ENCODE results near the gene PAQR9.
"Not testable (repeated sequence)": the region's sequence is repeated elsewhere in the genome, so short reads cannot be mapped to it uniquely, and the experiment has no call there.

The PAQR9 gene, protein sequence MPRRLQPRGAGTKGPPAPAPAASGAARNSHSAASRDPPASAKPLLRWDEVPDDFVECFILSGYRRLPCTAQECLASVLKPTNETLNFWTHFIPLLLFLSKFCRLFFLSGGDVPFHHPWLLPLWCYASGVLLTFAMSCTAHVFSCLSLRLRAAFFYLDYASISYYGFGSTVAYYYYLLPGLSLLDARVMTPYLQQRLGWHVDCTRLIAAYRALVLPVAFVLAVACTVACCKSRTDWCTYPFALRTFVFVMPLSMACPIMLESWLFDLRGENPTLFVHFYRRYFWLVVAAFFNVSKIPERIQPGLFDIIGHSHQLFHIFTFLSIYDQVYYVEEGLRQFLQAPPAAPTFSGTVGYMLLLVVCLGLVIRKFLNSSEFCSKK

DNA sequence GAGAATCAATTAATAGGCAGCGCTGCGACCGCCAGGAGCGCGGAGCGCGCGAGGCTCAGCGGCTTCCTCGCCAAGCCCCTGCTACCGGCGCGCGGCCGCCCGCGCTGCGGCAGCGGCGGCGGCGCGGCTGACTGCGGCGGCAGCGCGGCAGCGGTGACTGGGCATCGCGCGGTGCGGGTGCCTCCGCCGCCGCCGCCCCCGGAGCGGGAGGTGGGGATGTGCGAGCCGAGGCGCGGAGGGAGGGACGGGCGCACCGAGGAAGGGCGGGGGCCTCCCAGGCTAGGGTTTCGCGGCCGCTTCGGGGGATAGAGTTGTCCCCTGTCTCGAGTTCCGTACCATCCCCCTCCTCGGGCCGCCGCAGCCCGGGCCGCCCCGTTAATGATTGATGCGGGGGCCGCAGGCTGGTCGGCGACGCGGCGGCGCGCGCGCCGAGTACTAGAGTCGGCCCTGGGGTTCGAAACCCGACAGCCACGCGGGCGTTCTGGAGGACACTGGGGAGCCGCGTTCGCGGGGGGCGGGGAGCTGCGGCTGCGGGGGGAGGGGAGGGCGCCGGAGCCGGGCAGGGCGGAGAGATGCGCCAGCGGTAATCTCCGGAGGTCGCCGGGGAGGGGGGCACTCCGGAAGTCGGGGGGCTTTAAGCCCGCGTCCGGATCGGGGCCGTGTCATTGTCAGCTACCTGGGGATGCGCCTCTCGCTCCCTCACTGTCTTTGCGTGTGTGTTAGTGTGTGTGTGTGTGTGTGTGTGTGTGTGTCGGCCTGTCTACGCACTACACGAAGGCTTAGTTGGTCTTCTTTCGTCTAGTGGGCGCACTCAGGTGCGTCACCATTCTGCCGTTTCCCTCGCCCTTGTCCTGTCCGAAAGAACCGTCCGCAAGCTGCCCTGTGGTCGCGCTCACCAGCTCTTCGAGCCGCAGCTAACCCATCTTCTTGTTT is at the start of gene PAQR9:
PAQR9 (minus strand) TSS at position 159 of the 933 bp plus-strand sequence. CDS start 338 bp downstream, outside the sequence.
- no peak for DNase-seq (ENCODE audit: low read depth in 2 of 2)

DNA sequence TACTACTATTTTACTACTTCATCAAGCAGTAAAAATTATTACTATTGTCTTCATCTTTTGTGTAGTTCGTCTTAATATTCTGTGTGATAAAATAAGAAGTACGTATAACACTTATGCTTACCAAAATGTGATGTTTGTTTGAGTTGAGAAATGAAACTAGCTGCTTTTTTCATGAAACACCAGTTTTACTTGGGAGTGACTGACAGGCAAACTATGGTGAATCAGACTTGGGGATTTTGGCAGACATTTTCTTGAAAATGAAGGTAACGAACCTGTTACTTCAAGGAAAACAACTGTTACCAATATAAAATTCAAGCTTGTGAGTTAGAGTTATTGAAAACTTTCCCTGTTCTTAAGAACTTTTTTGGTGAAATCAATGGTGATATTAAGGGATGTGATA is 48.2 kb upstream of the PAQR9 start:
- DNase-seq (ENCODE audit: low read depth in 2 of 2): no peak

DNA sequence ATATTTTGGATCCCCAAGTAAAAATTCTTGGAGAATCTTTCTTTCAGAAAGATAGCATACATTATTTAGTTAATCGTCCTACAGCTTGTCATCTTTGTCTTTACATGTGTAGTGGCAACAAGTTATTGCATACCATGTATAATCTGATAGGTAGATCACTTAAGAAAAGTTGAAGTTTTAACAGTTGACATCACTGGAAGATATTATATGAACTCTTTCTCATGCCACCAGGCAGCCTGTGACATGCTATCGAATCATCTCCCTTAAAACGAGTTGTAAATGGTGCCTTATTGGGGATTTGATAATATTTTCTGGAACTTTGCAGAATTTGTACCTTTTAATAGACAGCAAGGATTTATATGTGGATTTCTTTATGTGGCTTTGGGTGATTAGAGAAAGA is 46.5 kb upstream of the PAQR9 start:
- no peak for DNase-seq (ENCODE audit: low read depth in 2 of 2)

DNA sequence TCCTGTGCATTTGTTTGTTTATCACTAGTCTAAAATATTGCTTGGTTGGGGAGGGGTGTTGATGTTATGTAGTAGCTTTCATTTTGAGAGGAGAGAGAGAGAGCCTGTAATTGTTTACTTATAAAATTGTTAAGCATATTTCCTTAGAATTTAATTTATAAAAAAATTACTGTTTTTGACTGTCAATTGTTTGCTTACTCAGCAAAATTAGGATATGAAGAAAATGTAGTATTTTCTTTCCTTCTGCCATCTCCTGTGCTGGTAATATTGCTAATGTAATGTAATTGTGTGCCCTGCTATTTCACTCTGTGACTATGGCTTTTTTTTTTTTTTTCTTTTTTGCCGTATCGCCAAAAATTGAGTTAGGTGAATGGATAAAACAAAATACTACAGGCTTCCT is 41.3 kb upstream of the PAQR9 start:
- no peak for DNase-seq (ENCODE audit: low read depth in 2 of 2)

DNA sequence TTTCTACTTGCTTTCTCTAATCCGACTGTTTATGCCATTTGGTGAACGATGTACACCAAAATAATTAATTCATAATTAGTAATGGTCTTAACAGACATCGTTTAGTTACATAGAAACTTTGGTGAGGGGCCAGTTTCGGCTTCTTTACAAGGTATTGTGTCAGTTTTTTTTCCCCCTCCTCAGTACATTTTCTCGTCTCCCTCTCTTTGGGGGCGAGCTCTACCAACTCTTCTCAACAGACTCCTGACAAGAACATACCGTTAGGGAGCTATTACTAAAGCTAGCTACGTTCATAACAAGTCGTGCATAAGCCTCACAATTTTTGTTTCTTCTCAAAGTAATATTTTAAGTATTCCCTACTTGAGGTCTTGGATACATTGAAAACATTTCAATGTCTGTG is 39.3 kb upstream of the PAQR9 start:
- DNase-seq (ENCODE audit: low read depth in 2 of 2): no peak

DNA sequence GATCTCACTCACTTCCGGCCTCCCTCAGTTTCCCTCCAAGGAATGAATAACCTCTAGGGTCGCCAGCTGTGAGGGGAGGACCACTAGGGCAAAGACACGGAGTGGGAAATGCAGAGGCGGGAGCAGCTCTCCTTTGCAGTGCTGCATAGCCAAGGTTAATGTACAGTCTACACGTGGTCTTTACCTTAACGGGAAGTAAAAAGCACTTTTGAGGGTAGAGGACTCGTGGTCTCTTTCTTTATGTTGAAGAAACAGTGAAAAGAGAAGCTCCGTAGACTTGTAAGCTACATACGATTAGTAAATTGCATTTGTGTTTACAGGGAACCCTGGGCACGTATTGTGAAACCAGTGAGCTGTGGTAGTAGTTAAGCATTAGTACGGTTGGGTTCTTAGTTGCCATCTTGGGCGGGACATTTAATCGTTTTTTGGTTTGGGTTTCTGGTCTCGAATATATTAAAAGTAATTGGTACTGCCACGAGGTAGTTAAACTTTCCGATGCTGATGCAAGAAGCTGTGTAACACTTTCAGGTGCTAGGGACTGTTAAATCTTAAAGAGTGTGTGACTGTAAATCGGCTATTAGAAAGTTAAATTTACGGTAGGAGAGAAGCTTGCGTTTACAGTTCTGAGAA is 38.7 kb upstream of the PAQR9 start:
- no peak for DNase-seq (ENCODE audit: low read depth in 2 of 2)

DNA sequence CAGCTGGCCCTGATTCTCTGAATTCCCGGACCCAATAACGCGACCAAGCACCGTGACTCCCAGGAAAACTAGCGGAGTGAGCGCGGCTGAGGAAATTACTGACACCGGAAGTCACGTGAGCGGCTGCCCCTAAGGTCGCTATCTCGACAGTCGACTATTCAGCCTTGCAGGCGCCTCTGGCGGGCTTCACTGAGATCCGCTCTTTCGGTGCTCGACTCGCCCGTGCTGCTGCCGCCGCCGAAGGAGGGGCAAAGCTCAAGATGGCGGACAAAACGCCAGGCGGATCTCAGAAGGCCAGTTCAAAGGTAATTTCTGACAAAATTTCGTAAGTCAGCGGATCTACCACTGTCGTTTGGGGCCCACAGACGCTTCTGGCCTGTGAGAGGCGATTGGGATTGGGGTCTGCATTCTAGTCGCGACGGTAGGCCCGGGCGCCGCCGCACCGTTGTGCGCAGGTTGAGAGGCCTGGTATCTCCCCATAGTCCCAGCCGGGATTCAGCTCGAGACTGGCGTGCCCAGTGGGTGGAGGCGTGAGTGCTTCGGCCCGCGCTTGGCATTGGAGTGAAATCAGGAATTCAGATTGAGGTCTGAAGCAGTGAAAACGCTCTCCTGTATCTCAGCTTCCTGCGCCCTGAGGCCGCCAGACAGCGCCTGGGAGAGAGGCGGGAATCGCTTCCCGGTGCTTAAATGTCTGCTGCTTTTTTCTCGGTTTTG is 38.1 kb upstream of the PAQR9 start, which contains the start of gene U2SURP:
U2SURP (plus strand) TSS at position 202 of the 714 bp plus-strand sequence; CDS start at position 261, 59 bp downstream.
- DNase-seq (ENCODE audit: low read depth in 2 of 2): peak; percentile 81 to 88

DNA sequence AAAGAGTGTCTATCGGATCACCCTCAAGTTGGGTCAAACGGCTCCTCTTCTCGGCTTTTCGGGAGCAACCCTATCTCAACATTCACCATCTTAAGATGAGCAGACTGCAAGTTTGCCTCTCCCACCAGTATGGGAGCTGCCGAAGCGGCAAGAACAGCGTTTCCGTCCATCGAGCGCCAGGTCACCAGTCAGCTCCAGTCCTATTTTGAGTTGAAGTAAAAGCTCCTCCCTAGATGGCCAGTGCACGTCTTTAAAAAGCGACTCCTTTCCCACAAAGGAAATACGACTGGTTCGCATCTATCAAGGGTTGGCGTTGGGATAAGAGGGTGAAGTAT is 37.5 kb upstream of the PAQR9 start:
- DNase-seq (ENCODE audit: low read depth in 2 of 2): peak in 1 of 2 donors; percentile 26

DNA sequence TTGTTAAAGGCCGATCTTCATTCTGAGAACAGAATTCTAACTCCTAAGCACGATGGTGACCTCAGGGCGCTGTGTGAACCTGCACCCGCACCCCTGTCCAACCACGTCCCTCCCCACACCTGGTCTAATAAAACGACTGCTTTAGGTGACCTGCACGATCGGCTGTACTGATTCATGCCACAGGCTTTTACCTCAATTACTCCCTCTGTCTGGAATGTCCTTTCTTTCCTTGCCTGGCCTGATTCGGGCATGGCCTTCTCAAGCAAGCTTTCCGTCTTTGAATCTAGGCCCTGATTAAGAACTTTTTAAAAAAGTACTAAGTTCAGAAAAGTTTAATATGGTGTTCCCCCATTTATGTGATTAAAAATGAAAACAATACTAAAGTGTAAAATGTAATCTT is 37.1 kb upstream of the PAQR9 start:
- DNase-seq (ENCODE audit: low read depth in 2 of 2): no peak

DNA sequence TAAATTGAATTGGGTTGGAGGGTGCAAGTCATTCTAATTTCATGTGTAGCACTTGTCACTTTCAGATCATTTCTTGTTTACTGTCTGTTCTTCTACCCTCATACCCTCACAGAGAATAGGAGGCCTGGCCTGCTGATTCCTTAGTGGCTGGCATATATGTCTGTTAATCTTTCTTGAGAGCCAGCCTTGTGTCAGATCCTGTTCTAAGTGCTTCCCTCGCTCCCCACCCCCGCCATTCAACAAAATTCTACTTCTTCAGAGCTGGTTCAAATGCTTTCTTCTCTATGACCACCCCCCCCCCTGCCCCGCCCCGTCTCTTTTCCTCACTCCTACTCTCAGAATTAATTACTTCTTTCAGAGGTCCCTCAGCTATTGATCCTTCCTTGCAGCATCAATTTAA is 36.4 kb upstream of the PAQR9 start:
- no peak for DNase-seq (ENCODE audit: low read depth in 2 of 2)

DNA sequence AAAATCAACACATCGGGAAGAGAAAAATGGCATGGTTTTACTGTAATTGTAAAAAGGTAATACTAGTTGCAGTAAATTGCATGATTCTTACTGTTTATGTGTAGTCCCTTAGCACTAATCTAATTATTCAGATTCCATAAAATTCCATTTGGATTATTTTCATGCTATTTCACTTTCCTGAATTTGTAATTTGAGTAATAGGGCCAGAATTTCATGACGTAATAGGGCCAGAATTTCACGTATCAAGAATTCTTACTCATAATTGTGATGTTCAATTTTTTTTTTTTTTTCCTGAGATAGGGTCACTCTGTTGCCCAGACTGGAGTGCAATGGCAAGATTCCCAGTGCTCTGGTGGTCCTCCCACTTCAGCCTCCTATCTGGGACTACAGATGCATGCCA is 35.0 kb upstream of the PAQR9 start:
- DNase-seq (ENCODE audit: low read depth in 2 of 2): no peak

DNA sequence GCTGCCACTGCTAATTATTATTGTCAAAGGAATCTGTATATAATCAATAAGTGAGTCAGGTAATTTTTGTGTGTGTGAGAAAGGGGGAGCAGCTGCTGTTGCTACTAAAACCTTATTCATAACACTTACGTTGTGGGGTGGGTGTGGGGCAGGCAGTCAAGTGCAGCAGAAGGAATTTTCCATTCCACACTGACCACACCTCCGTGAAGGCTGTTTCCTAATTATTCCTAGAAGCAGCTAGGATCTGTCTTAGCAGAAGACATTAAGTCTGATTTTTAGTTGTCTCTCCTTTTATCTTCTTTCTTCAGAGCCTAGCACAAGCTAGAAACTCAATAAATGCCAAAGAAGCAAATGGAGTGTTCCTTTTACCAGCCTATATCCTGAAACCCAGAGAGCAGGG is 33.9 kb upstream of the PAQR9 start:
- no peak for DNase-seq (ENCODE audit: low read depth in 2 of 2)

DNA sequence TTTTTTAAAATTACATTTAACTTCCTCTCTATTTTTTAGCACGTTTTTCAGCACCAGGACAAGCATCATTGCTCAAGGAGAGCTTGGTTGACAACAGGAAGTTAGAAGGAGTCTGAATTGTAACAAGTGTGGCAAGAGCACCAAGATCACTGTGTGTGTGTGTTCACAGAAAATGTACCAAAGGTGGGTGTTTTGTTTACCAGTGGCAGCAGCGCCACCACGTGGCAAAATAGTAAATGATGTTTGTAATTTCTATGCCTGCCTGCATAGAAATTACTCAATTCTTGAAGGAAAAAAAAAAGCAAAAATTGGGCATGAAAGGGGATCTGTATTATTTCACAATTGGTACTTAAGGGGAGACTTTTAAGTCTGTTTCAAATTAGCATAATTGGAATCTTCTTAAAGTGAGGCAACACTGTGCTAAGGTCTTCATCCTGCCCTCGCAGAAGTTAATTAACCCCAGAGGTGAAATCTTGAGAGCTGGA is 30.5 kb upstream of the PAQR9 start:
- peak; percentile 21 to 32 for DNase-seq (ENCODE audit: low read depth in 2 of 2)

DNA sequence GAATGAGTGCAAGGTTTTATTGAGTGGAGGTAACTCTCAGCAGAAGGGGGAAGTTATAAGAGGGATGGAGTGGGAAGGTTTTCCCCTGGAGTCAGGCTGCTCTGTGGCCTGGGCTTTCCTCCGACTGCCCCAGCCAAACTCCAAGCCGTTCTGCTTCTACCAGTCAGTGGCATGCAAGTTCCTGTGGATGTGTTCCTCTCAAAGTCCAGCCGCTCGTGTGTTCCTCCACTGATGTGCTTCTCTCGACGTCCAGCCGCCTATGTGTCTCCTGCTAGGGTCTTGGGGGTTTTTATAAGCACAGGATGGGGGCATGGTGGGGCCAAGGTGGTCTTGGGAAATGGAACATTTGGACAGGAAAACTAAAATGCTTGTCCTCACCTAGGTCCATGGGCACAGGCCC is 28.8 kb upstream of the PAQR9 start:
- no peak for DNase-seq (ENCODE audit: low read depth in 2 of 2)

DNA sequence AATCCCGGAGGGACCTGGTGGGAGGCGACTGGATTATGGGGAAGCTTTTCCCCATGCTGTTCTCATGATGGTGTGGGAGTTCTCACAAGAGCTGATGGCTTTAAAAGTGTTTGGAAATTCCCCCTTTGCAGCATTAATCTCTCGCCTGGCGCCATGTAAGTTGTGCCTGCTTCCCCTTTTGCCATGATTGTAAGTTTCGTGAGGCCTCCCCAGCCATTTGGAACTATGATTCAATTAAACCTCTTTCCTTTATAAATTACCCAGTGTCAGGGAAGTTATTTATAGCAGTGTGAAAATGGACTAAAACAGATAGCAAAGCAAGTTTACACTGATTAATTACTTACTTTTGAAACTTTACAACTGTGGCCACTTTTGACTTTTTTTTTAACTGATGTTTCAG is 27.2 kb upstream of the PAQR9 start:
- no peak for DNase-seq (ENCODE audit: low read depth in 2 of 2)

DNA sequence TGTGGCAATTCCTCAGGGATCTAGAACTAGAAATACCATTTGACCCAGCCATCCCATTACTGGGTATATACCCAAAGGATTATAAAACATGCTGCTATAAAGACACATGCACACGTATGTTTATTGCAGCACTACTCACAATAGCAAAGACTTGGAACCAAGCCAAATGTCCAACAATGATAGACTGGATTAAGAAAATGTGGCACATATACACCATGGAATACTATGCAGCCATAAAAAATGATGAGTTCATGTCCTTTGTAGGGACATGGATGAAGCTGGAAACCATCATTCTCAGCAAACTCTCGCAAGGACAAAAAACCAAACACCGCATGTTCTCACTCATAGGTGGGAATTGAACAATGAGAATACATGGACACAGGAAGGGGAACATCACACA is 25.4 kb upstream of the PAQR9 start:
- DNase-seq (ENCODE audit: low read depth in 2 of 2): not testable (repeated sequence)

DNA sequence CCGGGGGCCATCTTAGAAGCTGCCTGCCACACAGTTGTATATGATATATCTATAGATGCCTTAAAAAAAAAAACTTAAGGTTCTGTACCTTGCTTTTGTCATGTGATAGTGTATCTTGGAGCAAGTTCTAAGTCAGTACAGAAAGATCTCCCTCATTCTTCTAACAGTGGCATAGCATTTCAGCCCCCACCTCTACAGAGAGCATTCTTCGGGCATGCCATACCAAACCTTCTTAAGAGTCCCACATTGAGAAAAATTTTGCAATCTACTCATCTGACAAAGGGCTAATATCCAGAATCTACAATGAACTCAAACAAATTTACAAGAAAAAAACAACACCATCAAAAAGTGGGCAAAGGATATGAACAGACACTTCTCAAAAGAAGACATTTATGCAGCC is 24.7 kb upstream of the PAQR9 start:
- not testable (repeated sequence) for DNase-seq (ENCODE audit: low read depth in 2 of 2)

DNA sequence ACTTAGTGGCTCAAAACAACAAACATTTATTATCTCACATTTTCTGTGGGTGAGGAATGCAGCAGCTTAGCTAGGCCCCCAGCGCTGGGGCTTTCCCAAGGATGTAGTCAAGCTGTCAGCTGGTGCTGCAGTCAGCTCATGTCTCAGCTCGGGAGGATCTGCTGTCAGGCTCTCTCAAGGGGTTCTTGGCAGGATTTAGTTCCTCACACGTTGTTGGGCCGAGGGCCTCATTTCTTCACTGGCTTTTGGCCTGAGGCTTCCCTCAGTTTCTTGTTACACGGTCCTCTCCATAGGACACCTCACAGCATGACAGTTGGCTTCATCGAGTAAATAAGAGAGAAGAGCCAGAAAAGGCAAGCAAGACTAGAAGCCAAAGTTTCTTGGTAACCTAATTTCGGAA is 24.2 kb upstream of the PAQR9 start:
- no peak for DNase-seq (ENCODE audit: low read depth in 2 of 2)

DNA sequence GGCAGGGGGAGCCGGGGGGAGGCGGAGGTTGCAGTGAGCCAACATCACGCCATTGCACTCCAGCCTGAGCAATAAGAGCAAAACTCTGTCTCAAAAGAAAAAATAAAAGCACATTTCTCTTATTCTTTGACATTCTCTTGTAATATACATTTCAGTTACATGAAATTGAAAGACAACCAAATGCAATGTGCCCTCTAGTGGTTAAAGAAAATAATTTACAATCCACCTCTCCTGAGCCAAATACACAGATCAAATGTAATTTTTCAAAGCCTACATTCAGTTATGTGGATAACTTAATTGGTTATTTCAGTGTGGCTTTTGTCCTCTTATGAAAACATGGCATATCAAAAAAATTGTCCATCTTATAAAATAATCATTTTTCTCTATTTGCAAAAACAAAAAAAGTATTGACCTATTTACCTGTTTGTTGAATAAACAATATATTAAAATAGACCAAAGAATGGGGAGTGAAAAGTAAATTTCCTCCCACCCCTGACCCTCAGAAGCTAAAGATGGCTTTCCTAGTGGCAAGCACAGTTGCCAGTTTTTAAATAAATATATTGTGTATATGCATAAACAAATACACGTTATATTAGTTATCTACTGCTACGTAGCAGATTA is 23.7 kb upstream of the PAQR9 start:
- DNase-seq (ENCODE audit: low read depth in 2 of 2): no peak

DNA sequence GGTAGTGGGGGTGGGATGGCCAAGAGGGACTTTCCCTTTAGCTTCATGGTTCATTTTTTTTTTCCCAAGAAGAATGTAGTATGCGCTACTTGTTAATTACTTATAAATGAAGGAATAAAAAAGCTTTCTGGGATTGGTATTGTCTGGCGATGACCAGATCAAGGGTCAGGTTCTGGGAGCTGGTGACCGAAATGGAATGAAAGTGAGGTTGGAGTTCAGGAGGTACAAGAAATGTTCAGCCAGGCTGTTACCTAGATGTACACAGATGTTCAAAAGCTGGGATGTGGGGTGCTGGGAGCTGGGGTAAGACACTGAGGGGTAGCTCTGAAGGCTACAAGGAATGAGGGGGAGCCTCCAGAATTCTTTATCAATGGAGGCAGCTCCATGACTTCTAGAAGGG is 20.8 kb upstream of the PAQR9 start:
- no peak for DNase-seq (ENCODE audit: low read depth in 2 of 2)

DNA sequence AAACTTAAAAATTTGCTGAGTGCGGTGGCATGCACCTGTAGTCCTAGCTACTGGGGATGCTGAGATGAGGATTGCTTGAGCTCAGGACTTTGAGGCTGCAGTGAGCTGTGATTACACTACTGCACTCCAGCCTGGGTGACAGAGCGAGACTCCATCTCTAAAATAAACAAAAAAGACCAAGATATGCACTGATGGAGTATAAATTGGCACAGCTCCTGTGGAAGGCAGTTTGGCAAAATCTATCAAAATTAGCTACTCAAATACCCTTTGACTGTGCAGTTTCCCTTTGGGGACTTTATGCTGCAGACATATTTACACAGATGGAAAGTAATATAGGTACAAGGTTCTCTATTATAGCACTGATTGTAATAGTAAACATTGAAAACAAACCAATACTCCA is 19.8 kb upstream of the PAQR9 start:
- no peak for DNase-seq (ENCODE audit: low read depth in 2 of 2)
